ENCODE measurements around the gene SLC25A6.

DNA sequence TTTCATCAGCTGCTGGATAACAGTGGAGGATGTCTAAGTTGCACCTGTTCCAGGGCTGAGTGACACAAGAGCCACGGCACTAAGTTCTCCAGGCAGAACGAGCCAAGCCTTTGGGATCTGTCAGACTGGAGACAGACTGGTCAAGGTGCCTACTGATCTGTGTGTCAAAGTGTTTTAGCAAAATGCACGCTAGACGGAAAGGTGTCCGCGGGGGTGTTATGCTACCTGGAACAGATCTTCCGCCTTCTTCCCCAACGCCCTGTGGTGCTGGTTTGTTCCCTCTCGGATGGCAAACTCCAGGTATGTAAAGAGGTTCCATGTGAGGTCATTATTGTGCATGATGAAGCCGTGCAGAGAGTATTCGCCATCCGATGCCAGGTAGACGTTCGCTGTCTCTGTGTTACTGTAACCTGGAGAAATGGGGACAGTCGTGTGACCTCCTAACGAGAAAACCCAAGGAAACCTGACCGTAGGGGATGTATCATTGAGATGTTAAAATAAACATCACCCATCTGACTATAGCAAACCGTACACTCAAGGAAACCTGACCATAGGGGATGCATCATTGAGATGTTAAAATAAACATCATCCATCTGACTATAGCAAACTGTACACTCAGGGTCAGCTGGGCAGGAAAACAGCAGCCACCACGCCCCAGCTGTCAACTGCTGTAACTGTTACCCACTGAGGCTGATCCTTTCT lies 29.7 kb upstream of the SLC25A6 start:
- TF ChIP-seq CTCF (optimal IDR thresholded peaks at IDR 0.05 in 1 of 3, IDR thresholded peaks at IDR 0.05 in 1 of 3, conservative IDR thresholded peaks at IDR 0.05 in 1 of 3; ENCODE audit: extremely low read depth in 1 of 3, insufficient read depth in 2 of 3, low read length in 3 of 3) (no peak), EZH2 (IDR thresholded peaks at IDR 0.05; ENCODE audit: low read length) (no peak)

Data from keratinocyte (primary cell).